GM12878 (cell line): ENCODE results near the gene WNT7A.

Experiments
- ATF2 ChIP-seq: IDR thresholded peaks from 2 replicates; pipeline ENCODE4 v1.6.1; 2012; ENCODE audit warnings: low read length, inconsistent platforms
- CEBPZ ChIP-seq: fragments of 150-350 bp; IDR thresholded peaks from 2 replicates; pipeline ENCODE4 v1.6.1; 2016; ENCODE audit warnings: low read depth, low read length
- CTCF ChIP-seq, 3 experiments: IDR thresholded peaks in 2 of 3; conservative IDR thresholded peaks in 1 of 3; 2 replicates each; pipeline ENCODE4 v1.5.1; 2011; ENCODE audit warnings: low read depth in 3 of 3, low read length in 3 of 3, mild to moderate bottlenecking in 3 of 3, control low read depth in 2 of 3, moderate library complexity in 2 of 3, inconsistent platforms in 1 of 3, mixed read lengths in 1 of 3; ENCODE audit not compliant: control insufficient read depth in 2 of 3, insufficient read depth in 1 of 3; ENCODE audit errors: extremely low read depth in 1 of 3
- EP300 ChIP-seq, 2 experiments: fragments of 150-350 bp in 1 of 2; IDR thresholded peaks; 2 replicates each; pipeline ENCODE4 v1.6.1; 2011 to 2012; ENCODE audit warnings: low read depth in 2 of 2, low read length in 2 of 2, borderline replicate concordance in 1 of 2, improper control_type of control experiment in 1 of 2, inconsistent platforms in 1 of 2; ENCODE audit not compliant: control insufficient read depth in 1 of 2
- EZH2 ChIP-seq: IDR thresholded peaks from 2 replicates; pipeline ENCODE4 v1.6.1; 2012; ENCODE audit warnings: low read depth, mild to moderate bottlenecking, control low read depth, inconsistent platforms, low read length, borderline replicate concordance; ENCODE audit not compliant: control insufficient read depth
- IKZF1 ChIP-seq: fragments of 450-650 bp; conservative IDR thresholded peaks from 2 replicates; pipeline ENCODE4 v1.6.1; 2017; ENCODE audit warnings: antibody characterized with exemption, mild to moderate bottlenecking
- RAD51 ChIP-seq: fragments of 450-650 bp; IDR thresholded peaks from 2 replicates; pipeline ENCODE4 v1.6.1; 2016; ENCODE audit warnings: moderate library complexity, mild to moderate bottlenecking, inconsistent platforms
- SRF ChIP-seq, 2 experiments: IDR thresholded peaks; 2 replicates each; pipeline ENCODE4 v1.6.1; 2011; ENCODE audit warnings: low read depth in 2 of 2, low read length in 2 of 2, mild to moderate bottlenecking in 1 of 2, moderate library complexity in 1 of 2
- TBL1XR1 ChIP-seq: IDR thresholded peaks from 2 replicates; pipeline ENCODE4 v1.6.1; 2012; ENCODE audit warnings: low read depth, low read length, improper control_type of control experiment
- USF2 ChIP-seq: IDR thresholded peaks from 2 replicates; pipeline ENCODE4 v1.6.1; 2011; ENCODE audit warnings: low read depth, low read length, improper control_type of control experiment, borderline replicate concordance
- ZNF384 ChIP-seq: IDR thresholded peaks from 2 replicates; pipeline ENCODE4 v1.6.1; 2012; ENCODE audit warnings: low read depth, mild to moderate bottlenecking, low read length, improper control_type of control experiment, borderline replicate concordance

- TF ChIP-seq CTCF (IDR thresholded peaks at IDR 0.05 in 2 of 3, conservative IDR thresholded peaks at IDR 0.05 in 1 of 3; ENCODE audit: control insufficient read depth in 2 of 3, extremely low read depth in 1 of 3, insufficient read depth in 1 of 3, low read depth in 3 of 3, low read length in 3 of 3) (no peak), CEBPZ (no peak), EZH2 (no peak), SRF (IDR thresholded peaks at IDR 0.05; ENCODE audit: low read depth in 2 of 2, low read length in 2 of 2) (no peak), ZNF384 (no peak), USF2 (no peak), ATF2 (no peak), IKZF1 (no peak), RAD51 (no peak), EP300 (IDR thresholded peaks at IDR 0.05; ENCODE audit: borderline replicate concordance in 1 of 2, control insufficient read depth in 1 of 2, low read depth in 2 of 2, low read length in 2 of 2) (no peak), TBL1XR1 (no peak)
These were observed 53.2 kb downstream of the WNT7A start for GRCh38 chr3:13826672-13827071.
